DOHH2 (cell line): ENCODE data around the gene SLAMF1.
"Not testable (repeated sequence)": the region's sequence is repeated elsewhere in the genome, so short reads cannot be mapped to it uniquely, and the experiment has no call there.

Experiments
- H3F3A ChIP-seq: fragments of 200-600 bp; sonication (generic), shearing (Covaris generic); 2 replicates; pipeline ENCODE4 v1.6.0; 2016; ENCODE audit warnings: antibody characterized with exemption, mild to moderate bottlenecking; ENCODE audit not compliant: control insufficient read depth, insufficient read depth
- H3K27ac ChIP-seq: fragments of 200-600 bp; sonication (generic); 2 replicates; pipeline ENCODE4 v1.5.1; 2014; ENCODE audit warnings: low read depth, mild to moderate bottlenecking, low read length, moderate library complexity
- H3K27me3 ChIP-seq: fragments of 200-600 bp; sonication (generic); 2 replicates; pipeline ENCODE4 v1.6.1; 2014; ENCODE audit warnings: mild to moderate bottlenecking, low read length, mixed read lengths; ENCODE audit not compliant: control insufficient read depth
- H3K36me3 ChIP-seq: fragments of 200-600 bp; sonication (generic); 2 replicates; pipeline ENCODE4 v1.6.1; 2014; ENCODE audit warnings: mild to moderate bottlenecking, low read length, moderate library complexity, mixed read lengths; ENCODE audit not compliant: control insufficient read depth
- H3K4me1 ChIP-seq: fragments of 200-600 bp; sonication (generic); 2 replicates; pipeline ENCODE4 v1.6.1; 2014; ENCODE audit warnings: mild to moderate bottlenecking, low read length, mixed read lengths; ENCODE audit not compliant: control insufficient read depth
- H3K4me2 ChIP-seq: fragments of 200-600 bp; sonication (generic); 2 replicates; pipeline ENCODE4 v1.6.0; 2014; ENCODE audit warnings: mild to moderate bottlenecking, low read length, moderate library complexity
- H3K4me3 ChIP-seq: fragments of 200-600 bp; sonication (generic); 2 replicates; pipeline ENCODE4 v1.5.1; 2014; ENCODE audit warnings: mild to moderate bottlenecking, low read length, mixed read lengths
- H3K79me2 ChIP-seq: fragments of 200-600 bp; sonication (generic); 2 replicates; pipeline ENCODE4 v1.6.1; 2014; ENCODE audit warnings: mild to moderate bottlenecking, low read length, mixed read lengths; ENCODE audit not compliant: control insufficient read depth
- H3K9me2 ChIP-seq: fragments of 200-600 bp; sonication (generic); replicated peaks from 2 replicates; pipeline ENCODE4 v1.6.1; 2014; ENCODE audit warnings: mild to moderate bottlenecking, low read length, mixed read lengths; ENCODE audit not compliant: control insufficient read depth
- H3K9me3 ChIP-seq: fragments of 200-600 bp; sonication (generic); 2 replicates; pipeline ENCODE4 v1.6.1; 2014; ENCODE audit warnings: antibody characterized with exemption, low read length, mixed read lengths; ENCODE audit not compliant: control insufficient read depth, insufficient read depth
- H4K20me1 ChIP-seq: fragments of 200-600 bp; sonication (generic); 2 replicates; pipeline ENCODE4 v1.6.0; 2014; ENCODE audit warnings: low read depth, mild to moderate bottlenecking, antibody characterized with exemption, low read length, moderate library complexity; ENCODE audit not compliant: control insufficient read depth, insufficient read depth
- CTCF ChIP-seq: fragments of 200-600 bp; sonication (generic); IDR thresholded peaks from one replicate; pipeline ENCODE4 v1.5.1; 2014; ENCODE audit warnings: antibody characterized with exemption, mild to moderate bottlenecking, low read depth, low read length; ENCODE audit not compliant: poor library complexity, severe bottlenecking
- EZH2phosphoT487 ChIP-seq: fragments of 200-600 bp; sonication (generic); IDR thresholded peaks from 2 replicates; pipeline ENCODE4 v1.6.1; 2017; ENCODE audit warnings: borderline replicate concordance, mild to moderate bottlenecking, antibody characterized with exemption, low read length, moderate library complexity, mixed read lengths

SLAMF1 gene

GRCh38 chr1:160590488-160590887, 56.4 kb downstream of the SLAMF1 start:
- H3K27me3 ChIP-seq: no peaks in the 10 kb centered on the region
- H3K4me1 ChIP-seq: peaks cover 13% of the 10 kb centered on the region
- H3K79me2 ChIP-seq: no peaks in the 10 kb centered on the region
- H3K36me3 ChIP-seq: no peaks in the 10 kb centered on the region
- no peak overlapping the region for H3K4me3 ChIP-seq
- no peak overlapping the region for H3K4me2 ChIP-seq
- TF ChIP-seq CTCF: no peak
- H4K20me1 ChIP-seq: no peaks in the 10 kb centered on the region
- H3K27ac ChIP-seq: no peak overlapping the region
- H3K9me3 ChIP-seq: peaks cover 4% of the 10 kb centered on the region; the same call in 1 of the 2 replicates
- no peaks in the 10 kb centered on the region; the same call in 1 of the 2 replicates for H3F3A ChIP-seq
- no peaks in the 10 kb centered on the region for H3K9me2 ChIP-seq

- Histone ChIP-seq H3K9me2 (no peaks in the 10 kb centered on the region), H3K36me3 (no peaks in the 10 kb centered on the region), H3K79me2 (no peaks in the 10 kb centered on the region), H3K9me3 (peaks cover 4% of the 10 kb centered on the region; the same call in 1 of the 2 replicates), H3K4me2 (peak overlapping the region; percentile 24), H3K4me1 (peaks cover 13% of the 10 kb centered on the region), H3K27ac (no peak overlapping the region), H3K27me3 (no peaks in the 10 kb centered on the region), H3K4me3 (no peak overlapping the region), H3F3A (no peaks in the 10 kb centered on the region; the same call in 1 of the 2 replicates), H4K20me1 (no peaks in the 10 kb centered on the region)
- TF ChIP-seq EZH2phosphoT487: no peak
- TF ChIP-seq CTCF: no peak
These were observed 58.4 kb downstream of the SLAMF1 start for GRCh38 chr1:160588468-160588867.

- TF ChIP-seq EZH2phosphoT487: no peak
- no peak for TF ChIP-seq CTCF
These were observed 62.1 kb downstream of the SLAMF1 start for GRCh38 chr1:160584784-160585183.

GRCh38 chr1:160582976-160583375, 63.9 kb downstream of the SLAMF1 start:
- not testable (repeated sequence) for H3K9me3 ChIP-seq, H3K9me2 ChIP-seq, H3K4me2 ChIP-seq, H3F3A ChIP-seq, H3K4me3 ChIP-seq, H3K27me3 ChIP-seq, H3K36me3 ChIP-seq, H4K20me1 ChIP-seq, H3K27ac ChIP-seq
- peaks cover 13% of the 10 kb centered on the region for H3K79me2 ChIP-seq
- peaks cover 25% of the 10 kb centered on the region for H3K4me1 ChIP-seq

More at GRCh38 chr1:160584784-160585183, 62.1 kb downstream of the SLAMF1 start:
- Histone ChIP-seq H3K4me1 (peaks cover 25% of the 10 kb centered on the region), H3F3A (no peaks in the 10 kb centered on the region; the same call in 1 of the 2 replicates), H3K9me3 (no peaks in the 10 kb centered on the region), H3K36me3 (no peaks in the 10 kb centered on the region), H3K4me2 (no peak overlapping the region), H3K4me3 (no peak overlapping the region), H3K79me2 (no peaks in the 10 kb centered on the region), H3K27me3 (no peaks in the 10 kb centered on the region), H3K9me2 (no peaks in the 10 kb centered on the region), H4K20me1 (no peaks in the 10 kb centered on the region), H3K27ac (no peak overlapping the region)
